HG03457 (cell line): Measurements from ENCODE around the gene SCYGR1.
A peak's percentile ranks its signal among the peaks of the same experiment; 100 is the strongest.
"Not testable (repeated sequence)": the region's sequence is repeated elsewhere in the genome, so short reads cannot be mapped to it uniquely, and the experiment has no call there.

Experiments used
- ATAC-seq: cut with Tn5 transposase; IDR thresholded peaks from one replicate; pipeline ENCODE4 v1.9.1; 2021; ENCODE audit warnings: moderate number of reproducible peaks; ENCODE audit not compliant: unreplicated experiment

SCYGR1 gene

GRCh38 chr2:227374158-227374557, 13.6 kb downstream of the SCYGR1 start:
- ATAC-seq: no peak

- no peak for ATAC-seq
Observed at GRCh38 chr2:227373389-227373788, 14.4 kb downstream of the SCYGR1 start.

GRCh38 chr2:227370791-227371312, 16.9 kb downstream of the SCYGR1 start:
- ATAC-seq: no peak

GRCh38 chr2:227370092-227370491, 17.7 kb downstream of the SCYGR1 start:
- ATAC-seq: no peak

- no peak for ATAC-seq
Observed at GRCh38 chr2:227368574-227368973, 19.2 kb downstream of the SCYGR1 start.

GRCh38 chr2:227367427-227367795, 20.3 kb downstream of the SCYGR1 start:
- no peak for ATAC-seq

- ATAC-seq: no peak
Observed at GRCh38 chr2:227366769-227367426, 20.9 kb downstream of the SCYGR1 start.

GRCh38 chr2:227365833-227366232, 21.9 kb downstream of the SCYGR1 start:
- no peak for ATAC-seq

- ATAC-seq: not testable (repeated sequence)
Observed at GRCh38 chr2:227364585-227365263, 23.0 kb downstream of the SCYGR1 start.

GRCh38 chr2:227363756-227364155, 24.0 kb downstream of the SCYGR1 start:
- ATAC-seq: no peak

GRCh38 chr2:227360351-227360750, 27.4 kb downstream of the SCYGR1 start:
- no peak for ATAC-seq

- peak; percentile 93 for ATAC-seq
Observed at GRCh38 chr2:227351639-227352038, 36.1 kb downstream of the SCYGR1 start.

- ATAC-seq: no peak
Observed at GRCh38 chr2:227349989-227350612, 37.6 kb downstream of the SCYGR1 start.

GRCh38 chr2:227348324-227348723, 39.4 kb downstream of the SCYGR1 start:
- ATAC-seq: no peak

- no peak for ATAC-seq
Observed at GRCh38 chr2:227347117-227347516, 40.6 kb downstream of the SCYGR1 start.

GRCh38 chr2:227344231-227344630, 43.5 kb downstream of the SCYGR1 start:
- ATAC-seq: no peak

GRCh38 chr2:227341553-227341952, 46.2 kb downstream of the SCYGR1 start:
- no peak for ATAC-seq

- ATAC-seq: no peak
Observed at GRCh38 chr2:227340106-227340505, 47.6 kb downstream of the SCYGR1 start.

GRCh38 chr2:227339098-227339599, 48.6 kb downstream of the SCYGR1 start:
- ATAC-seq: no peak
